ENCODE data around the gene PDCD5. TPM values are rescaled to one million over a fixed set of nuclear protein-coding genes. Genes with fewer than 3 reads are reported as not detected.
"Not testable (repeated sequence)": the region's sequence is repeated elsewhere in the genome, so short reads cannot be mapped to it uniquely, and the experiment has no call there.

The PDCD5 gene
- total RNA-seq, 1 donor from 2014 or later: 123 TPM

DNA sequence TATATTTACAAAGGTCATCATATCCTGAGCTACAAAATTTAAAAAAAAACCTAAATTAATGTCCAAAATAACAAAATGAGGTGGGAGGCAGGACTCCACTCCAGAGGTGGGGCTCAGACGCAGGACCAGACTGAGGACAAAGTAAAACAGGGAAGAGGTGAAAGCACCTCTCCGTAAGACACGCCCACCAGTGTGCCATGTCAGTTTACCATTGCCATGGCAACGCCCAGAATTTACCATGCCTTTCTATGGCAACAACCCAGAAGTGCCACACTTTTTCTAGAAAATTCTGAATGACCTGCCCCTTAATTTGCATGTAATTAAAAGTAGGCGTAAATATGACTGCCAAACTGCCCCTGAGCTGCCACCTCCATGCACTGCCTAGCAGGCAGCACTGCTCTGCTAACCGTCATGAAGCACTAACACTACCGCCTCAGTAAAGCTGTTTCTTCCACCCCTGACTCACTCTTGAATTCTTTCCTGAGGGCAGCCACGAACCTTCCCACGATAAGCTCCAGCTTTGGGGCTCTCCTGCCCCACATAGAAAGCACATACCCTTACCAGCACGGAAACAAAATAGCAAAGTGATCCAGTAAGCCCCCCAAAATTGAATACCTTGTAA, 22.3 kb upstream of the PDCD5 start:
- TF ChIP-seq, protein P1, sequence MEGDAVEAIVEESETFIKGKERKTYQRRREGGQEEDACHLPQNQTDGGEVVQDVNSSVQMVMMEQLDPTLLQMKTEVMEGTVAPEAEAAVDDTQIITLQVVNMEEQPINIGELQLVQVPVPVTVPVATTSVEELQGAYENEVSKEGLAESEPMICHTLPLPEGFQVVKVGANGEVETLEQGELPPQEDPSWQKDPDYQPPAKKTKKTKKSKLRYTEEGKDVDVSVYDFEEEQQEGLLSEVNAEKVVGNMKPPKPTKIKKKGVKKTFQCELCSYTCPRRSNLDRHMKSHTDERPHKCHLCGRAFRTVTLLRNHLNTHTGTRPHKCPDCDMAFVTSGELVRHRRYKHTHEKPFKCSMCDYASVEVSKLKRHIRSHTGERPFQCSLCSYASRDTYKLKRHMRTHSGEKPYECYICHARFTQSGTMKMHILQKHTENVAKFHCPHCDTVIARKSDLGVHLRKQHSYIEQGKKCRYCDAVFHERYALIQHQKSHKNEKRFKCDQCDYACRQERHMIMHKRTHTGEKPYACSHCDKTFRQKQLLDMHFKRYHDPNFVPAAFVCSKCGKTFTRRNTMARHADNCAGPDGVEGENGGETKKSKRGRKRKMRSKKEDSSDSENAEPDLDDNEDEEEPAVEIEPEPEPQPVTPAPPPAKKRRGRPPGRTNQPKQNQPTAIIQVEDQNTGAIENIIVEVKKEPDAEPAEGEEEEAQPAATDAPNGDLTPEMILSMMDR (conservative IDR thresholded peaks at IDR 0.05): no peak
- no peaks in the 10 kb centered on the region for H3K36me3 Mint-ChIP-seq
- no peaks in the 10 kb centered on the region for H3K9me3 Mint-ChIP-seq
- H3K27me3 Mint-ChIP-seq: peaks cover 8% of the 10 kb centered on the region
- DNase-seq (ENCODE audit: extremely low spot score, unreplicated experiment): no peak
- no peaks in the 10 kb centered on the region for H3K4me1 Mint-ChIP-seq (ENCODE audit: unreplicated experiment)
- H3K27ac Mint-ChIP-seq: no peak overlapping the region
- H3K4me3 Mint-ChIP-seq: no peak overlapping the region

DNA sequence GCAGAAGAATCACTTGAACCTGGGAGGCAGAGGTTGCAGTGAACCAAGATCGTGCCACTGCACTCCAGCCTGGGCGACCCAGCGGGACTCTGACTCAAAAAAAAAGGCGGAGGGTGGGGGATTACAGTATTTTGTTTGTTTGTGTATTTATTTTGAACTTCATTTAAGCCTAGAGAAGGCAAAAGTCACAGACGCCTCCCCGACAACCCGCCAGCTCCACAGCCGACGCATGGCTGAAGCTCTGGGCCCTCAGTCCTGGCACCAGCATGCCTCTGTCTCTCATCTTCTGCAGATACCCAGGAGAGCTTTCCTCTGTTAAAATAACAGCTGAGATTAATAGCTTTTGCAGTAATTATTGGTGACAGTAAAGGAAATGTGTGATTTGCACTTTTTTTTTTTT, 17.2 kb upstream of the PDCD5 start:
- Mint-ChIP-seq H3K4me3 (no peak overlapping the region), H3K27me3 (peaks cover 3% of the 10 kb centered on the region), H3K9me3 (no peaks in the 10 kb centered on the region), H3K36me3 (no peaks in the 10 kb centered on the region), H3K4me1 (ENCODE audit: unreplicated experiment) (no peaks in the 10 kb centered on the region), H3K27ac (no peak overlapping the region)
- no peak for DNase-seq (ENCODE audit: extremely low spot score, unreplicated experiment)
- TF ChIP-seq, protein P1 (conservative IDR thresholded peaks at IDR 0.05): no peak

DNA sequence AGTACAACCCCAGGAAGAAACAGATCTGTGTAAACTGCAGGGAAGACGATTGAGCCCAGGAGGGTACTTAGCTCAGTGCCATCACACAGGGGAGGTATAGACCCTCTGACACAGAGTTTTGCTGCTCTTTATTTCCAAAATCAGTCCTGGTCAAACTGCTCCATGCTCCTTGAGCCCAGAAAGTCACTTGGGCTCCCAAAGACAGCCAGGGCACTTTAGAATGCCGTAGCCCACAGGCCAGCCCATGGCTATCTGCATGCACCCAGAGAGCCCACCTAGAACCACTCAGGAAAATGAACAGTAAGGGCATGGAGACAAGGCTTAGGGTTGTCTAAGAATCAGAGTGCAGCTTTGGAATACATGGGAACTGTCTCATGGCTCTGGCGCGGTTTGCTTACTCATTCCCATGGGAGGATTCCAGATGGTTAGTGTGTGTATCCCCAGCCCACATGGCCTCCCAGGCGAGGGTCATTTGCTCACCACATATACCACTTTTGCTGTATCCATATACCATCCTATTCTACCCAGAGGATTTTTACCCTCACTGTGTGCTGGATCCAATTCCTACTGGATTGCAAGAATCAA, 14.7 kb upstream of the PDCD5 start:
- TF ChIP-seq, protein P1 (conservative IDR thresholded peaks at IDR 0.05): no peak
- Mint-ChIP-seq H3K27ac (no peak overlapping the region), H3K4me3 (no peak overlapping the region), H3K4me1 (ENCODE audit: unreplicated experiment) (peaks cover 7% of the 10 kb centered on the region), H3K36me3 (no peaks in the 10 kb centered on the region), H3K9me3 (no peaks in the 10 kb centered on the region), H3K27me3 (no peaks in the 10 kb centered on the region)
- peak; percentile 22 for DNase-seq (ENCODE audit: extremely low spot score, unreplicated experiment)

DNA sequence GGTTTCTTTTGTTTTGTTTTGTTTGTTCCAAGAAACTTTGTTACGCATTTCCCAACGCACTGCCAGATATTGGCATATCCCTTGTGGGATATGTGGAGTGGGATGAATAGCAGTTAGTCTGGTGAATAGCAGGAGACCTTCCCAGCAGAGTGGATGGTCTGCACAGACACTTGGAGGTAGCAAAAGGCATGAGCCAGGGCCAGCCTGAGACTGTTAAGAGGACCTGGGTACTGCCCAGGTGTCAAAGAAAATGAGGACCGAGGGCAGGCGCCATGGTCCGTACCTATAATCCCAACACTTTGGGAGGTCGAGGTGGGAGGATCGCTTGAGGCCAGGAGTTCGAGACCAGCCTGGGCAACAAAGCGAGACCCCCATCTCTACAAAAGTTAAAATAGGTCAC, 13.5 kb upstream of the PDCD5 start:
- Mint-ChIP-seq H3K9me3 (no peaks in the 10 kb centered on the region), H3K36me3 (no peaks in the 10 kb centered on the region), H3K27ac (no peak overlapping the region), H3K4me3 (no peak overlapping the region), H3K4me1 (ENCODE audit: unreplicated experiment) (peaks cover 7% of the 10 kb centered on the region), H3K27me3 (no peaks in the 10 kb centered on the region)
- peak; percentile 58 for DNase-seq (ENCODE audit: extremely low spot score, unreplicated experiment)
- TF ChIP-seq, protein P1 (conservative IDR thresholded peaks at IDR 0.05): no peak

DNA sequence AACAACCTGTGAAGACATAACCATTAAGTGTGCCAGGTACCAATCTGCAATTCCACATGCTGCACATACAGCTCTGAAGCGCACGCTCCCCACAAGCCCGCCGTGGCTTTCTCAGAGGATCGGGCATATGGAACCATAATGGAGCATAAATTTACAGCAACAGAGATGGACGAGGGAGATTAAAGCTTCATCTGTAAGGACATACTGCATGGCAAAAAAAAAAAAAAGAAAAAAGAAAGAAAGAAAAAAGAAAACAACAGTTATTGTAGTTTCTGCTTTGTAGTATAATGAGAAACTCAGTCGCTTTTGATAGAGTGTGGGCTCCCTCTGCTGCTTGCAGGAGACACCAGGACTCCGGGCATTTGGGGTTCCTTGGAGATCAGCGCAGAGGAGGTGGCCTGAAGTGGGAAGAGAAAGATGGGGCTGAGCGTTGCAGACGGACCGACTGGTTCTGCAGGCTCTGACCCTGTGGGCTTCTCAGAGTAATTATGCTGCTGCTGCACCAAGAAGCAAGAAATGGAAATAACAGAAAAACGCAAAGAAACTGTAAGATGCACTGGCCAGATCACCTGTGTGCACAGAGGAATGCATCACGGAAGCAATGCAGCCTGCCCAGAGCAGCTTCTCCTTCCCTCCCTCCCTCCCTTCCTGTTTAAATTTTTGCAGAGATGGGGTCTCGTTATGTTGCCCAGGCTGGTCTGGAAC, 10.8 kb upstream of the PDCD5 start:
- peak; percentile 71 for DNase-seq (ENCODE audit: extremely low spot score, unreplicated experiment)
- no peak overlapping the region for H3K27ac Mint-ChIP-seq

DNA sequence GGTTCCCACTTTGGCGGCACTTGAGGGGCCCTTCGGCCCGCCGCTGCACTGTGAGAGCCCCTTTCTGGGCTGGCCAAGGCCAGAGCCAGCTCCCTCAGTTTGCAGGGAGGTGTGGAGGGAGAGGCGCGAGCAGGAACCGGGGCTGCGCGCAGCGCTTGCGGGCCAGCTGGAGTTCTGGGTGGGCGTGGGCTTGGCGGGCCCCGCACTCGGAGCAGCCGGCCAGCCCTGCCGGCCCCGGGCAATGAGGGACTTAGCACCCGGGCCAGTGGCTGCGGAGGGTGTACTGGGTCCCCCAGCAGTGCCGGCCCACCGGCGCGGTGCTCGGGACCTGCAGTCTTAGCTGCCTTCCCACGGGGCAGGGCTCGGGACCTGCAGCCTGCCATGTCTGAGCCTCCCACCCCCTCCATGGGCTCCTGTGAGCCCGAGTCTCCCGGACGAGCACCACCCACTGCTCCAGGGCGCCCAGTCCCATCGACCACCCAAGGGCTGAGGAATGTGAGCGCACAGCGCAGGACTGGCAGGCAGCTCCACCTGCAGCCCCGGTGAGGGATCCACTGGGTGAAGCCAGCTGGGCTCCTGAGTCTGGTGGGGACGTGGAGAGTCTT, 9.4 kb upstream of the PDCD5 start:
- not testable (repeated sequence) for DNase-seq (ENCODE audit: extremely low spot score, unreplicated experiment); H3K36me3 Mint-ChIP-seq; H3K4me1 Mint-ChIP-seq (ENCODE audit: unreplicated experiment); H3K27me3 Mint-ChIP-seq; H3K9me3 Mint-ChIP-seq; H3K27ac Mint-ChIP-seq; H3K4me3 Mint-ChIP-seq

More for the DNA sequence above, 10.8 kb upstream of the PDCD5 start:
- H3K4me1 Mint-ChIP-seq (ENCODE audit: unreplicated experiment): peaks cover 7% of the 10 kb centered on the region
- TF ChIP-seq, protein P1 (conservative IDR thresholded peaks at IDR 0.05): peak; percentile 85
- H3K9me3 Mint-ChIP-seq: no peaks in the 10 kb centered on the region
- no peak overlapping the region for H3K4me3 Mint-ChIP-seq
- H3K36me3 Mint-ChIP-seq: no peaks in the 10 kb centered on the region
- no peaks in the 10 kb centered on the region for H3K27me3 Mint-ChIP-seq

DNA sequence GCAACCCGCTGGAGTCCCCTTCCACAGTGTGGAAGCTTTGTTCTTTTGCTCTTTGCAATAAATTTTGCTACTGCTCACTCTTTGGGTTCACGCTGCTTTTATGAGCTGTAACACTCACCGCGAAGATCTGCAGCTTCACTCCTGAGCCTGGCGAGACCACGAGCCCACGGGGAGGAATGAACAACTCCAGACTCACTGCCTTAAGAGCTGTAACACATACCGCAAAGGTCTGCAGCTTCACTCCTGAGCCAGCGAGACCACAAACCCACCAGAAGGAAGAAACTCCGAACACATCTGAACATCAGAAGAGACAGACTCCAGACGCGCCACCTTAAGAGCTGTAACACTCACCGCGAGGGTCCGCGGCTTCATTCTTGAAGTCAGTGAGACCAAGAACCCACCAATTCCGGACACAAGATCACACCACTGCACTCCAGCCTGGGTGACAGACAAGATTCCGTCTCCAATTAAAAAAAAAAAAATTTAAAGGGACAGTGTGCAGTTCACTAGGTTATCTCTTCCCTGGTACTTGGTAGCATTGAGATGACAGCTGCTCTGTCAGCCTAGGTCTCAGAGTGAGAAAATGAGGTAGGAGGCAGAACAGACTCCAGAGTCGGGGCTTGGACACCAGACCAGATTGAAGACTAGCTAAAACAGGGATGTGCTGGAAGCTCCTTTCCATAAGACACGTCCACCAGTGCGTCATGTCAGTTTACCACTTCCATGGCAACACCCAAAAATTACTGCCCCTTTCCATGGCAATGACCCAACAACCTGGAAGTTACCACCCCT, 8.1 kb upstream of the PDCD5 start:
- H3K27me3 Mint-ChIP-seq; H3K9me3 Mint-ChIP-seq; H3K27ac Mint-ChIP-seq; DNase-seq (ENCODE audit: extremely low spot score, unreplicated experiment); H3K4me3 Mint-ChIP-seq; H3K36me3 Mint-ChIP-seq; H3K4me1 Mint-ChIP-seq (ENCODE audit: unreplicated experiment): not testable (repeated sequence)

Measured in type B pancreatic cell (in vitro differentiated cells).